Neural cell (in vitro differentiated cells): ENCODE results near the gene MOB3B. TPM values are rescaled to one million over a fixed set of nuclear protein-coding genes. Genes with fewer than 3 reads are reported as not detected.

Experiments
- H2AFZ ChIP-seq: fragments of 200-600, 300-800 bp; sonication (generic), shearing (Covaris generic); 2 replicates; pipeline ENCODE4 v1.6.0; 2014; ENCODE audit warnings: low read depth, mild to moderate bottlenecking, antibody characterized with exemption, low read length, moderate library complexity
- H3F3A ChIP-seq: fragments of 200-600 bp; shearing (Covaris generic); 2 replicates; pipeline ENCODE4 v1.6.1; 2016; ENCODE audit warnings: mild to moderate bottlenecking, moderate library complexity, mixed read lengths, antibody characterized with exemption, low read length; ENCODE audit not compliant: insufficient read depth, poor library complexity, severe bottlenecking
- H3K27ac ChIP-seq: fragments of 200-600, 300-800 bp; sonication (generic), shearing (Covaris generic); 2 replicates; pipeline ENCODE4 v1.5.1; 2014; ENCODE audit warnings: mild to moderate bottlenecking, low read length, moderate library complexity
- H3K27me3 ChIP-seq: fragments of 300-800, 200-600 bp; sonication (generic), shearing (Covaris generic); 2 replicates; pipeline ENCODE4 v1.6.0; 2014; ENCODE audit warnings: mild to moderate bottlenecking, low read depth, low read length, moderate library complexity; ENCODE audit not compliant: insufficient read depth
- H3K36me3 ChIP-seq: fragments of 300-800, 200-600 bp; sonication (generic), shearing (Covaris generic); 2 replicates; pipeline ENCODE4 v1.5.1; 2014; ENCODE audit warnings: mild to moderate bottlenecking, antibody characterized with exemption, low read length, moderate library complexity; ENCODE audit not compliant: insufficient read depth
- H3K4me2 ChIP-seq: fragments of 300-800, 200-600 bp; sonication (generic), shearing (Covaris generic); 2 replicates; pipeline ENCODE4 v1.6.0; 2014; ENCODE audit warnings: mild to moderate bottlenecking, low read length
- H3K4me3 ChIP-seq: fragments of 300-800, 200-600 bp; sonication (generic), shearing (Covaris generic); 2 replicates; pipeline ENCODE4 v1.5.1; 2014; ENCODE audit warnings: mild to moderate bottlenecking, low read length, moderate library complexity
- H3K79me2 ChIP-seq: fragments of 200-600 bp; shearing (Covaris generic); replicated peaks from 2 replicates; pipeline ENCODE4 v1.6.0; 2014; ENCODE audit warnings: mild to moderate bottlenecking, low read length, moderate library complexity; ENCODE audit not compliant: insufficient read depth
- H3K9ac ChIP-seq: fragments of 300-800, 200-600 bp; sonication (generic), shearing (Covaris generic); 2 replicates; pipeline ENCODE4 v1.6.1; 2016; ENCODE audit warnings: mild to moderate bottlenecking, low read length, mixed read lengths
- H3K9me2 ChIP-seq: fragments of 200-600 bp; shearing (Covaris generic); 2 replicates; pipeline ENCODE4 v1.6.1; 2016; ENCODE audit warnings: mild to moderate bottlenecking, low read length, mixed read lengths; ENCODE audit not compliant: insufficient read depth
- H3K9me3 ChIP-seq: fragments of 200-600, 300-800 bp; sonication (generic), shearing (Covaris generic); 2 replicates; pipeline ENCODE4 v1.6.1; 2016; ENCODE audit warnings: mild to moderate bottlenecking, mixed run types, low read length, moderate library complexity, mixed read lengths
- H4K20me1 ChIP-seq: fragments of 200-600 bp; shearing (Covaris generic); 2 replicates; pipeline ENCODE4 v1.6.1; 2016; ENCODE audit warnings: mild to moderate bottlenecking, mixed run types; ENCODE audit not compliant: insufficient read depth
- EP300 ChIP-seq: fragments of 450-650 bp; conservative IDR thresholded peaks from 2 replicates; pipeline ENCODE4 v1.6.1; 2014; ENCODE audit warnings: antibody characterized with exemption, mild to moderate bottlenecking, moderate library complexity; ENCODE audit not compliant: poor library complexity, severe bottlenecking
- EZH2 ChIP-seq: fragments of 200-600, 300-800 bp; shearing (Covaris generic), sonication (generic); IDR thresholded peaks from 2 replicates; pipeline ENCODE4 v1.6.1; 2014; ENCODE audit warnings: antibody characterized with exemption, low read length, borderline replicate concordance, mild to moderate bottlenecking; ENCODE audit not compliant: insufficient read depth, poor library complexity, severe bottlenecking
- MXI1 ChIP-seq: fragments of 450-650 bp; conservative IDR thresholded peaks from 2 replicates; pipeline ENCODE4 v1.6.1; 2014; ENCODE audit warnings: antibody characterized with exemption, mild to moderate bottlenecking; ENCODE audit not compliant: poor library complexity, severe bottlenecking
- POLR2AphosphoS5 ChIP-seq: IDR thresholded peaks from 2 replicates; pipeline ENCODE4 v1.6.1; 2012
- RAD21 ChIP-seq: fragments of 450-650 bp; conservative IDR thresholded peaks from 2 replicates; pipeline ENCODE4 v1.6.1; 2014; ENCODE audit warnings: antibody characterized with exemption, mild to moderate bottlenecking, moderate library complexity
- SMC3 ChIP-seq: fragments of 450-650 bp; conservative IDR thresholded peaks from 2 replicates; pipeline ENCODE4 v1.6.1; 2014; ENCODE audit warnings: antibody characterized with exemption, mild to moderate bottlenecking, moderate library complexity; ENCODE audit not compliant: poor library complexity
- TAF1 ChIP-seq: IDR thresholded peaks from 2 replicates; pipeline ENCODE4 v1.6.1; 2012; ENCODE audit warnings: low read depth
- polyA plus RNA-seq: library from polyadenylated mRNA; depleted of rRNA; stranded (reverse); fragments of >200 nt; gene quantifications from 2 replicates; pipeline ENCODE4 v1.2.3, GENCODE V29; 2014
- TF ChIP-seq, protein P1 (sequence below): fragments of 450-650 bp; IDR thresholded peaks from 2 replicates; pipeline ENCODE4 v1.5.1; 2014; ENCODE audit warnings: antibody characterized with exemption, mild to moderate bottlenecking, moderate library complexity; ENCODE audit not compliant: poor library complexity, severe bottlenecking
- TF ChIP-seq, protein P2 (sequence below): IDR thresholded peaks from 2 replicates; pipeline ENCODE4 v1.6.1; 2012; ENCODE audit warnings: borderline replicate concordance

Gene MOB3B
- polyA plus RNA-seq, 1 donor from 2014 or later, result 1.8 TPM

DNA sequence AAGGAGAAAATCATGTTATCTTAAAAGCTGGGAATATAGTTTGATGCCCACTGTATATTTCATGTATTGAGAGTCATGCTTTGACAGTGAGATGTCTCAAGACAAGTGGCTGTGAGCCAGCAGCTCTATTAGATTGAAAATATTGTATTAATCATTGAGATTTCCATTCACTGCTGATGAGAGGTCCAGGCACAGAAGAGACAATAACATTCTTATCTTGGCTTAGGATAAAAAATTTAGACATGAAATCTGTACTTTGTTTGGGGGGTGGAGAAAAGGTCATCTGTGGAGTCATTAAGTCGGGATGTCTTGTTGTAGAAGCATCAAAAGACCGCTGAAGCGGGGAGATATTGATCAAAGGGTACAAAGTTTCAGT, 134.8 kb downstream of the MOB3B start:
- H3K9me3 ChIP-seq, result no peaks in the 10 kb centered on the region
- H3K36me3 ChIP-seq, result no peaks in the 10 kb centered on the region
- no peak overlapping the region for H3K9ac ChIP-seq
- TF ChIP-seq, protein P1, sequence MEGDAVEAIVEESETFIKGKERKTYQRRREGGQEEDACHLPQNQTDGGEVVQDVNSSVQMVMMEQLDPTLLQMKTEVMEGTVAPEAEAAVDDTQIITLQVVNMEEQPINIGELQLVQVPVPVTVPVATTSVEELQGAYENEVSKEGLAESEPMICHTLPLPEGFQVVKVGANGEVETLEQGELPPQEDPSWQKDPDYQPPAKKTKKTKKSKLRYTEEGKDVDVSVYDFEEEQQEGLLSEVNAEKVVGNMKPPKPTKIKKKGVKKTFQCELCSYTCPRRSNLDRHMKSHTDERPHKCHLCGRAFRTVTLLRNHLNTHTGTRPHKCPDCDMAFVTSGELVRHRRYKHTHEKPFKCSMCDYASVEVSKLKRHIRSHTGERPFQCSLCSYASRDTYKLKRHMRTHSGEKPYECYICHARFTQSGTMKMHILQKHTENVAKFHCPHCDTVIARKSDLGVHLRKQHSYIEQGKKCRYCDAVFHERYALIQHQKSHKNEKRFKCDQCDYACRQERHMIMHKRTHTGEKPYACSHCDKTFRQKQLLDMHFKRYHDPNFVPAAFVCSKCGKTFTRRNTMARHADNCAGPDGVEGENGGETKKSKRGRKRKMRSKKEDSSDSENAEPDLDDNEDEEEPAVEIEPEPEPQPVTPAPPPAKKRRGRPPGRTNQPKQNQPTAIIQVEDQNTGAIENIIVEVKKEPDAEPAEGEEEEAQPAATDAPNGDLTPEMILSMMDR, result no peak
- TF ChIP-seq POLR2AphosphoS5, result no peak
- no peak overlapping the region for H3K4me3 ChIP-seq
- H3K27me3 ChIP-seq, result no peaks in the 10 kb centered on the region
- no peak overlapping the region for H3K27ac ChIP-seq
- H2AFZ ChIP-seq, result no peak overlapping the region
- no peaks in the 10 kb centered on the region for H3K9me2 ChIP-seq
- H3F3A ChIP-seq, result no peaks in the 10 kb centered on the region
- H3K79me2 ChIP-seq, result no peaks in the 10 kb centered on the region
- no peaks in the 10 kb centered on the region for H4K20me1 ChIP-seq
- H3K4me2 ChIP-seq, result no peak overlapping the region

DNA sequence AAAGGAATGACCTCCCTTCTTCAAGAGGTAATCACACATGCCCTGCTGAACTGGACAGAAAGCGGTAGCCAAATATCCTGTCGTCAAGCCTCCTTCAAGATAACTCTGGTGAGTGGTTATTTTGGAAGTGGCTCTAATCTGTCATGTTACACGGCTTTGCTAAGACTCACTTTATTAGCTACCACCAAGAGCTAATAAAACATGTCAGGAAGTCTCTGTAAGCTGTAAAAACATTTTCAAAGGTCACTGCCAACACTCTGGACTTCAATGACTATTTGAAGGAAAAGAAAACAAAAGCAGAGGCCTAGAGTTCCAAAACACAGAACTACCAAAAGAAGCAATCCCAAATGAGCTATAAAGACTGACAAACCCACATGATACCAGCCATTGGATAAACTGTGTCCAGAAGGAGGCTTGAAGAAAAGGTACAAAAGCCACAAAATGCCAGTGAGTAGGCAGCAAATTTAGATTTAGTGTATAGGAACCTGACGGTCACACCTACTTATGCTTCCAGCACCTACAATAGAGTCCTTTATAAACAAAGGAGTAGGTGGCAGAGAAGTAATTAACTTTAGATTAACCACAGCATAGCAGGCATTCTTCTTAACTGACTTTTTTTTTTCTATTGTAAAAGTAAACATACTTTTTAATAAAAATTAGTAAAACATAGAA, 135.3 kb downstream of the MOB3B start:
- no peaks in the 10 kb centered on the region for H3K9me3 ChIP-seq
- H3K9me2 ChIP-seq, result no peaks in the 10 kb centered on the region
- H3K4me3 ChIP-seq, result no peak overlapping the region
- no peaks in the 10 kb centered on the region for H3F3A ChIP-seq
- H3K4me2 ChIP-seq, result no peak overlapping the region
- H4K20me1 ChIP-seq, result no peaks in the 10 kb centered on the region
- H3K27ac ChIP-seq, result no peak overlapping the region
- no peaks in the 10 kb centered on the region for H3K79me2 ChIP-seq
- no peak overlapping the region for H2AFZ ChIP-seq
- H3K36me3 ChIP-seq, result no peaks in the 10 kb centered on the region
- TF ChIP-seq SMC3, result no peak
- TF ChIP-seq MXI1, result no peak
- TF ChIP-seq, protein P2, sequence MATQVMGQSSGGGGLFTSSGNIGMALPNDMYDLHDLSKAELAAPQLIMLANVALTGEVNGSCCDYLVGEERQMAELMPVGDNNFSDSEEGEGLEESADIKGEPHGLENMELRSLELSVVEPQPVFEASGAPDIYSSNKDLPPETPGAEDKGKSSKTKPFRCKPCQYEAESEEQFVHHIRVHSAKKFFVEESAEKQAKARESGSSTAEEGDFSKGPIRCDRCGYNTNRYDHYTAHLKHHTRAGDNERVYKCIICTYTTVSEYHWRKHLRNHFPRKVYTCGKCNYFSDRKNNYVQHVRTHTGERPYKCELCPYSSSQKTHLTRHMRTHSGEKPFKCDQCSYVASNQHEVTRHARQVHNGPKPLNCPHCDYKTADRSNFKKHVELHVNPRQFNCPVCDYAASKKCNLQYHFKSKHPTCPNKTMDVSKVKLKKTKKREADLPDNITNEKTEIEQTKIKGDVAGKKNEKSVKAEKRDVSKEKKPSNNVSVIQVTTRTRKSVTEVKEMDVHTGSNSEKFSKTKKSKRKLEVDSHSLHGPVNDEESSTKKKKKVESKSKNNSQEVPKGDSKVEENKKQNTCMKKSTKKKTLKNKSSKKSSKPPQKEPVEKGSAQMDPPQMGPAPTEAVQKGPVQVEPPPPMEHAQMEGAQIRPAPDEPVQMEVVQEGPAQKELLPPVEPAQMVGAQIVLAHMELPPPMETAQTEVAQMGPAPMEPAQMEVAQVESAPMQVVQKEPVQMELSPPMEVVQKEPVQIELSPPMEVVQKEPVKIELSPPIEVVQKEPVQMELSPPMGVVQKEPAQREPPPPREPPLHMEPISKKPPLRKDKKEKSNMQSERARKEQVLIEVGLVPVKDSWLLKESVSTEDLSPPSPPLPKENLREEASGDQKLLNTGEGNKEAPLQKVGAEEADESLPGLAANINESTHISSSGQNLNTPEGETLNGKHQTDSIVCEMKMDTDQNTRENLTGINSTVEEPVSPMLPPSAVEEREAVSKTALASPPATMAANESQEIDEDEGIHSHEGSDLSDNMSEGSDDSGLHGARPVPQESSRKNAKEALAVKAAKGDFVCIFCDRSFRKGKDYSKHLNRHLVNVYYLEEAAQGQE, result no peak
- no peak overlapping the region for H3K9ac ChIP-seq
- no peaks in the 10 kb centered on the region for H3K27me3 ChIP-seq

DNA sequence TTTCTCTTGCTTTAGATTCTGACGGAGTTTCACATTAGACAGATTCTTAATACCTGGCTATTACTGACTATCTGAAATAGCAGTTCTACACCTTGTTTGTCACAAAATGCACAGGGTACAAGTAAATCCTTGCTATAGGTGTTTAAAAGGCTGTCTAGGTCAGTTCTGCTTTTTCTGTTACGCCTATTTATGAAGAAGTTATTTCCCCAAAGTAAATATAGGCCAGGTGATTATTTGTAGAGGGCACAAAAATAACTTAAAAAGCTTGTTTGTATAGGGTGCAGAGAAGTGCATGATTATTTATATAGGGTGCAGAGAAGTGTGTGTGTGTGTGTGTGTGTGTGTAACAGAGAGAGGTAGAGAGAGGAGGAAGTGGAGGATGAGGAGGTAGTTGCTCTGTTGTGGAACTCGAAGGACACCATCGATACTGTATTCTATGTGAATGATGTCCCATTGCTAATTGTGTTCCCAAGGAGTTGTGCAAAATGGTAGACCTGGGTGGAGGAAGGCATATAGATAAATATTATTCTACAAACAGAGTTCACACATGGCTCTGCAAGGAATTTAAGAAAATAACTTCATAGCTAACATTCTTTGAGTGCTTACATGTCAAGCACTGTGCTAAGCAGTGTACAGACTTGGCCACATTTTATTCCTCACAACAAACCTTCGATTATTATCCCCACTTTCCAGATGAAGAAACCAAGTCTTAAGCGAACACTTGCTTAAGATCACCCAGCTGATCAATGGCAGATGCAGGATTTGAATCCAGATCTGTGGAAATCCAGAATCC, 136.4 kb downstream of the MOB3B start:
- no peak overlapping the region for H3K27ac ChIP-seq
- no peaks in the 10 kb centered on the region for H3K9me3 ChIP-seq
- H2AFZ ChIP-seq, result no peak overlapping the region
- no peaks in the 10 kb centered on the region for H3K9me2 ChIP-seq
- no peak overlapping the region for H3K9ac ChIP-seq
- no peaks in the 10 kb centered on the region for H4K20me1 ChIP-seq
- no peaks in the 10 kb centered on the region for H3K27me3 ChIP-seq
- no peak overlapping the region for H3K4me3 ChIP-seq
- TF ChIP-seq, protein P1, result no peak
- TF ChIP-seq EP300 (no peak), RAD21 (no peak), POLR2AphosphoS5 (no peak), SMC3 (no peak), TAF1 (no peak), EZH2 (no peak), MXI1 (no peak)
- TF ChIP-seq, protein P2, result no peak
- no peak overlapping the region for H3K4me2 ChIP-seq
- H3K36me3 ChIP-seq, result no peaks in the 10 kb centered on the region
- H3K79me2 ChIP-seq, result no peaks in the 10 kb centered on the region
- H3F3A ChIP-seq, result no peaks in the 10 kb centered on the region
